ENCODE measurements around the gene USP24. TPM values are rescaled to one million over a fixed set of nuclear protein-coding genes. Genes with fewer than 3 reads are reported as not detected.

The USP24 gene
- total RNA-seq, 5 donors from 2014 or later (not counting 1 experiment from before 2014, with no cell fraction given) = 58.9 to 90.7 (median 64.0) TPM

DNA sequence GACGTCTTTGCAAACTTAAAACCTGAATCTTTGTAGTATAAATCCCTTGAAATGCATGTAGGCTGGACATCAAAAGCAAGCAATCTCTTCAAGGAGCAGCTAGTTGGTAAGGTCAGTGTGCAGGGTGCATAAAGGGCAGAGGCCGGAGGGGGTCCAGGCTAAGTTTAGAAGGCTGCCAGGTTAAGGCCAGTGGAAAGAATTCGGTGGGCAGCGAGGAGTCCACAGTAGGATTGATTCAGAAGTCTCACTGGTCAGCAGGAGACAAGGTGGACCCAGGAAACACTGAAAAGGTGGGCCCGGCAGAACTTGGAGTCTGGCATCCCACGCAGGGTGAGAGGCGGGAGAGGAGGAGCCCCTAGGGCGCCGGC, 176.2 kb downstream of the USP24 start:
- no peak for DNase-seq
- CTCF ChIA-PET = no interaction called here
- WGBS (ENCODE audit: insufficient coverage) = 47% methylated on average over 8 of the region's 9 CpGs
- POLR2A ChIA-PET = no interaction called here
- no peak for ATAC-seq (replicated peaks in 1 of 4)
- peaks cover 5 to 47% of the 10 kb centered on the region in 2 experiments for H3K27me3 ChIP-seq (replicated peaks in 1 of 2; ENCODE audit: control insufficient read depth in 2 of 2, extremely low read depth in 1 of 2, insufficient read depth in 2 of 2, low read length in 1 of 2)
- H3K9me3 ChIP-seq = no peaks in the 10 kb centered on the region
- H3K36me3 Mint-ChIP-seq = no peaks in the 10 kb centered on the region
- H3K4me3 Mint-ChIP-seq = no peak overlapping the region
- peaks cover 6 to 7% (median 7%) of the 10 kb centered on the region in 3 donors for H3K4me1 Mint-ChIP-seq
- no peaks in the 10 kb centered on the region for H3K36me3 ChIP-seq (ENCODE audit: control insufficient read depth in 2 of 2, extremely low read depth in 1 of 2, insufficient read depth in 1 of 2, low read length in 1 of 2)
- peaks cover 55 to 73% of the 10 kb centered on the region in 2 donors for H3K27me3 Mint-ChIP-seq
- no peak overlapping the region for H3K4me3 ChIP-seq (ENCODE audit: control insufficient read depth in 1 of 2, extremely low read depth in 1 of 2, low read length in 1 of 2)
- no peaks in the 10 kb centered on the region for H3K9me3 Mint-ChIP-seq
- no peak overlapping the region for H3K27ac ChIP-seq (ENCODE audit: low read length)
- H3K4me1 ChIP-seq (ENCODE audit: control insufficient read depth in 1 of 2, extremely low read depth in 1 of 2, insufficient read depth in 2 of 2, low read length in 2 of 2) = no peaks in the 10 kb centered on the region
- no peak overlapping the region for H3K27ac Mint-ChIP-seq

- Histone ChIP-seq H3K27ac (ENCODE audit: low read length) (no peak overlapping the region), H3K4me1 (ENCODE audit: control insufficient read depth in 1 of 2, extremely low read depth in 1 of 2, insufficient read depth in 2 of 2, low read length in 2 of 2) (no peaks in the 10 kb centered on the region), H3K27me3 (replicated peaks in 1 of 2; ENCODE audit: control insufficient read depth in 2 of 2, extremely low read depth in 1 of 2, insufficient read depth in 2 of 2, low read length in 1 of 2) (peaks cover 5 to 52% of the 10 kb centered on the region in 2 experiments), H3K4me3 (ENCODE audit: control insufficient read depth in 1 of 2, extremely low read depth in 1 of 2, low read length in 1 of 2) (no peak overlapping the region), H3K9me3 (no peaks in the 10 kb centered on the region), H3K36me3 (ENCODE audit: control insufficient read depth in 2 of 2, extremely low read depth in 1 of 2, insufficient read depth in 1 of 2, low read length in 1 of 2) (no peaks in the 10 kb centered on the region)
- ChIA-PET POLR2A (no interaction called here), CTCF (no interaction called here)
- Mint-ChIP-seq H3K9me3 (no peaks in the 10 kb centered on the region), H3K36me3 (no peaks in the 10 kb centered on the region), H3K27ac (no peak overlapping the region), H3K4me3 (no peak overlapping the region), H3K27me3 (peaks cover 52 to 74% of the 10 kb centered on the region in 2 donors), H3K4me1 (peaks cover 6 to 7% (median 7%) of the 10 kb centered on the region in 3 donors)
- ATAC-seq (replicated peaks in 1 of 4) (no peak), DNase-seq (no peak)
- 75% methylated on average over 1 of the region's 3 CpGs for WGBS (ENCODE audit: insufficient coverage)
These were observed 176.7 kb downstream of the USP24 start for GRCh38 chr1:55038552-55038838.

- H3K4me3 Mint-ChIP-seq = no peak overlapping the region
- Histone ChIP-seq H3K27me3 (replicated peaks in 1 of 2; ENCODE audit: control insufficient read depth in 2 of 2, extremely low read depth in 1 of 2, insufficient read depth in 2 of 2, low read length in 1 of 2) (peaks cover 5 to 57% of the 10 kb centered on the region in 2 experiments), H3K9me3 (no peaks in the 10 kb centered on the region), H3K4me3 (ENCODE audit: control insufficient read depth in 1 of 2, extremely low read depth in 1 of 2, low read length in 1 of 2) (no peak overlapping the region), H3K4me1 (ENCODE audit: control insufficient read depth in 1 of 2, extremely low read depth in 1 of 2, insufficient read depth in 2 of 2, low read length in 2 of 2) (no peaks in the 10 kb centered on the region), H3K36me3 (ENCODE audit: control insufficient read depth in 2 of 2, extremely low read depth in 1 of 2, insufficient read depth in 1 of 2, low read length in 1 of 2) (no peaks in the 10 kb centered on the region), H3K27ac (ENCODE audit: low read length) (no peak overlapping the region)
- 89% methylated on average over 7 of the region's 8 CpGs for WGBS (ENCODE audit: insufficient coverage)
- no peak overlapping the region for H3K27ac Mint-ChIP-seq
- POLR2A ChIA-PET = no interaction called here
- CTCF ChIA-PET = no interaction called here
- H3K4me1 Mint-ChIP-seq = peaks cover 6 to 7% (median 7%) of the 10 kb centered on the region in 3 donors
- H3K9me3 Mint-ChIP-seq = no peaks in the 10 kb centered on the region
- no peak for DNase-seq
- no peak for ATAC-seq (replicated peaks in 1 of 4)
- peaks cover 57 to 80% of the 10 kb centered on the region in 2 donors for H3K27me3 Mint-ChIP-seq
- H3K36me3 Mint-ChIP-seq = no peaks in the 10 kb centered on the region
These were observed 177.2 kb downstream of the USP24 start for GRCh38 chr1:55037733-55038551.

- H3K4me1 ChIP-seq (ENCODE audit: control insufficient read depth in 1 of 2, extremely low read depth in 1 of 2, insufficient read depth in 2 of 2, low read length in 2 of 2) = no peaks in the 10 kb centered on the region
- Mint-ChIP-seq H3K27me3 (peaks cover 52 to 76% of the 10 kb centered on the region in 2 donors), H3K9me3 (no peaks in the 10 kb centered on the region), H3K27ac (no peak overlapping the region), H3K4me1 (peaks cover 6 to 7% (median 7%) of the 10 kb centered on the region in 3 donors), H3K4me3 (no peak overlapping the region), H3K36me3 (no peaks in the 10 kb centered on the region)
- H3K36me3 ChIP-seq (ENCODE audit: control insufficient read depth in 2 of 2, extremely low read depth in 1 of 2, insufficient read depth in 1 of 2, low read length in 1 of 2) = no peaks in the 10 kb centered on the region
- H3K27me3 ChIP-seq (replicated peaks in 1 of 2; ENCODE audit: control insufficient read depth in 2 of 2, extremely low read depth in 1 of 2, insufficient read depth in 2 of 2, low read length in 1 of 2) = peaks cover 3 to 49% of the 10 kb centered on the region in 2 experiments
- H3K4me3 ChIP-seq (ENCODE audit: control insufficient read depth in 1 of 2, extremely low read depth in 1 of 2, low read length in 1 of 2) = no peak overlapping the region
- H3K27ac ChIP-seq (ENCODE audit: low read length) = no peak overlapping the region
- WGBS (ENCODE audit: insufficient coverage) = 37% methylated on average over 3 of the region's 4 CpGs
- DNase-seq (no peak), ATAC-seq (replicated peaks in 1 of 4) (no peak)
- ChIA-PET POLR2A (no interaction called here), CTCF (no interaction called here)
- H3K9me3 ChIP-seq = no peaks in the 10 kb centered on the region
These were observed 179.3 kb downstream of the USP24 start for GRCh38 chr1:55035904-55036303.

DNA sequence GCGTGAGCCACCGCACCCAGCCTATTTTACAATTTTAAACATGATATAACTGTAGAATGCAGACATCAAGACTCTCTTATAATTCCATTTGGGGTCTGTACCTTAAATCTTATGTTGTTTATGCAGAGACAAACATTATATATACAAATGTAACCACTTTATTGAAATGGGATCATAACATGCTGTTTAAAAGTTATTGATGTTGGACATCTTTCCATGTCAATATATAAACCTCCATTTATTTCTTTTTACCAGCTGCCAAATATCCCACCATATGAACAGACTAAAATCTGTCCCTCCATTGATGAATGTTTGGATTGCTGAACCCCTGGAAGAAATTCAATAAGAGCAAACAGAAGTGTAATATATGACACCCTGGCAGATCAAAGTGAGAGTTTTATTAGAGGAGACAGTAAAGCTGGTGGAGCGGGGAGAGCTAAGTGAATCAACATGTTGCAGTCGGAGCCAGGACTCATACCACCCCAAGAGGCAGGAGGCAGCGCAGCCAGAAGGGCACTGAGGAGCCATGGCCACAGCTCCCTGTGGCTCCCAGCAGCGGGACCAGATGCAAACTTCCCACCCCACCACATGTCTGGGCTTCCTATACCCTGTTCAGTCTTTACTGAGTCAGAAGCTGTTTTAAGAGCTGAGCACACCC, 180.6 kb downstream of the USP24 start:
- H3K4me1 Mint-ChIP-seq = peaks cover 2 to 6% (median 3%) of the 10 kb centered on the region in 3 donors
- Histone ChIP-seq H3K27me3 (replicated peaks in 1 of 2; ENCODE audit: control insufficient read depth in 2 of 2, extremely low read depth in 1 of 2, insufficient read depth in 2 of 2, low read length in 1 of 2) (peaks cover 3 to 41% of the 10 kb centered on the region in 2 experiments), H3K27ac (ENCODE audit: low read length) (no peak overlapping the region), H3K4me1 (ENCODE audit: control insufficient read depth in 1 of 2, extremely low read depth in 1 of 2, insufficient read depth in 2 of 2, low read length in 2 of 2) (no peaks in the 10 kb centered on the region), H3K9me3 (no peaks in the 10 kb centered on the region), H3K36me3 (ENCODE audit: control insufficient read depth in 2 of 2, extremely low read depth in 1 of 2, insufficient read depth in 1 of 2, low read length in 1 of 2) (no peaks in the 10 kb centered on the region), H3K4me3 (ENCODE audit: control insufficient read depth in 1 of 2, extremely low read depth in 1 of 2, low read length in 1 of 2) (no peak overlapping the region)
- WGBS (ENCODE audit: insufficient coverage) = 76% methylated on average over 4 of the region's 6 CpGs
- no peak for ATAC-seq (replicated peaks in 1 of 4)
- ChIA-PET POLR2A (no interaction called here), CTCF (interaction anchor here in 1 of 2 donors (0.6 kb wide), 1 partner anchor 762 kb away, joined by 3 read pairs; no protein-coding TSS in a partner anchor)
- no peak overlapping the region for H3K4me3 Mint-ChIP-seq
- DNase-seq = no peak
- H3K27me3 Mint-ChIP-seq = peaks cover 42 to 70% of the 10 kb centered on the region in 2 donors
- H3K27ac Mint-ChIP-seq = no peak overlapping the region
- no peaks in the 10 kb centered on the region for H3K9me3 Mint-ChIP-seq
- H3K36me3 Mint-ChIP-seq = no peaks in the 10 kb centered on the region

GRCh38 chr1:55033265-55033614, 181.9 kb downstream of the USP24 start:
- ChIA-PET POLR2A (no interaction called here), CTCF (no interaction called here)
- H3K27ac Mint-ChIP-seq = no peak overlapping the region
- H3K4me1 ChIP-seq (ENCODE audit: control insufficient read depth in 1 of 2, extremely low read depth in 1 of 2, insufficient read depth in 2 of 2, low read length in 2 of 2) = no peaks in the 10 kb centered on the region
- 86% methylated on average over 5 of the region's 7 CpGs for WGBS (ENCODE audit: insufficient coverage)
- no peaks in the 10 kb centered on the region for H3K36me3 ChIP-seq (ENCODE audit: control insufficient read depth in 2 of 2, extremely low read depth in 1 of 2, insufficient read depth in 1 of 2, low read length in 1 of 2)
- no peak overlapping the region for H3K27ac ChIP-seq (ENCODE audit: low read length)
- H3K9me3 Mint-ChIP-seq = no peaks in the 10 kb centered on the region
- H3K4me1 Mint-ChIP-seq = no peaks in the 10 kb centered on the region
- no peak for ATAC-seq (replicated peaks in 1 of 4)
- H3K27me3 Mint-ChIP-seq = peaks cover 38 to 60% of the 10 kb centered on the region in 2 donors
- H3K9me3 ChIP-seq = no peaks in the 10 kb centered on the region
- H3K4me3 Mint-ChIP-seq = no peak overlapping the region
- DNase-seq = no peak
- no peaks in the 10 kb centered on the region for H3K36me3 Mint-ChIP-seq
- H3K27me3 ChIP-seq (replicated peaks in 1 of 2; ENCODE audit: control insufficient read depth in 2 of 2, extremely low read depth in 1 of 2, insufficient read depth in 2 of 2, low read length in 1 of 2) = peaks cover 3 to 30% of the 10 kb centered on the region in 2 experiments
- no peak overlapping the region for H3K4me3 ChIP-seq (ENCODE audit: control insufficient read depth in 1 of 2, extremely low read depth in 1 of 2, low read length in 1 of 2)
